Left cardiac atrium (tissue), 4 donors: Measurements from ENCODE around the gene CFAP53. TPM values are rescaled to one million over a fixed set of nuclear protein-coding genes. Genes with fewer than 3 reads are reported as not detected.

Experiments used
- ATAC-seq, 2 donors: fragments of 200-7000 bp; cut with Tn5 transposase; one replicate each; pipeline ENCODE4 v1.9.1; 2020; ENCODE audit warnings: mild to moderate bottlenecking in 2 of 2, moderate library complexity in 2 of 2
- DNase-seq: peaks from one replicate; pipeline ENCODE4 v3.0.0-alpha.2; 2020
- intact Hi-C, 2 donors: fragments of 100-400 bp; cut with DNase I; formaldehyde crosslinking; loops; one replicate each; pipeline versions ENCODE4 v1.14.1 to v1.15.1; 2022 to 2023
- total RNA-seq, 2 donors: library from RNA; stranded (reverse); fragmentation: NEBNext Ultra II Directional; extraction: Animal tissue kit (Norgen Biotek cat#: 25700); gene quantifications; one replicate each; pipeline ENCODE4 v1.2.1, GENCODE V29; 2021
- donor health status: DM: no; HTN: yes; CAD: no.
- donor health status: DM: no; HTN: yes; CAD: no; lungs with severe emphysema.
- donor health status: DM: yes; HTN: yes; CAD: no.
- donor health status: Dilated cardiomyopathy.

Gene CFAP53
- total RNA-seq, 2 donors from 2014 or later: 0.18 to 0.35 TPM

DNA sequence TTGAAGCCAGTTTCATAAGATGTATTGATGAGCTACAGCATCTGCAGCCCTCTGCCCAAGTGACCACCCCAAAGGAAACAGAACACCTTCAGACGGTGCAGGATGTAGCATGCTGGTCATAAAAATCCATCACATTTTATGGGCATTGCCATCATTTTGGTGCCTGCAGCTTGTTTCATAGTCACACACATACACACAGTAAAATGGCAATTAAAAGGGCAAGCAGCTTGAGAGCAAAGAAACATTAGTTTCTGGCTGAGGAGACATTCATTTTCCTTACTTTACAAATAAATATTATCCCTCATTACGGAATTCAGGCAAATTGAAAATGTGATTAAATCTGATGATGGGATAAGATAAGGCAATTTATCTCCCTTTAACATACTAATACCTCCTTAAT, 84.7 kb downstream of the CFAP53 start:
- intact Hi-C loops: loop anchor here in 1 of 2 donors (10.0 kb wide), 1 partner anchor 77 kb away; no protein-coding TSS in a partner anchor
- no peak for DNase-seq
- ATAC-seq: no peak

DNA sequence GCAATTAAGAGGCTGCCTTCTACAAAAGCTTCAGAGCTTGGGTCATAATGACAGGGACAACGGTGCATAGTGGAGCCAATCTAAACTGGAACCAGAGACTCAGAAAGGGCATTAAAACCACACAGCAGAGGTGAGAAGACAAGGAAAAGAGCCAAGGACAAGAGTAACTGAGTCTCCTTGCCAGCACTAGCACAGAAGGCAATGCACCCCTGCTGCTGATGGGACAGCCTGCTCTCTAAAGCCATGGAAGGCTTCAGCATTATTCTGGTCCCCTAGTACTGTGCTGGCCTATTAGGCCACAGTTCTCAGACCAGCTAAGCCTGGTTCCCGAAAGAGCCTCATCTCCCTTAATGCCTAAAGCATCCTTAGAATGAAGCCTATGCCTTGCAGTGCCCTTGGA, 86.8 kb downstream of the CFAP53 start:
- DNase-seq: no peak
- intact Hi-C loops: no loop called here

DNA sequence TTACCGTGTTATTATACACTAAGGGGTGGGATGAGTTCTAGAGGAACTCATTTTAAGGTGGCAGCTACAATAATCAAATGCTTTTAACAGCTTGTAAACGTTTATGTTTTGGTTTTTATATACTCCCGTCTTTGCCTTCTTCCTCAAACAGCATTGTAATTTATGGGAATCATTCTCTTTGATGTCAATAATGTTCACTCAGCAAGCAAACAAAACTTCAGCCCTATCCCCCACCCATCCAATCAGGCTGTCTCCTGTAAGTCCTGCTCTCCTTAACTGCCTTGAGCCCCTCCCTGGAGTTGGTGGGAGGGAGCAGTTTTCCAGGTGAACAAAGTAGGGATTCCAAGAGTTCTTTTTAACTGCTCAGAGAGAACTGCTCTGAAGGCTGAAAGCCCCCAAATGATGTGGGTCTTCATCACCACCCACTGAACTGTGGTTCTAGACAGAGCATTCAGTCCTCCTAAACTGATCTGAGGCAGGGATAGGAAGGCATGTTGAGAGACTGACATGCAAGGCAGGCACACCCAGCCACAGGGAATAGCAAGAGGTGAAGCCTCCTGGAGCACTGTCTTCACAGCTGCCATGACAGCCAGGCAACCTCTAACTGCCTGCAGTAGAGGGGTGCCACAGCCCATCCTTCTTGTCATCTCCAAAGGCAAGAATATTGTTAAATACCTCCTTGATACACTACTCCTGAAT, 88.9 kb downstream of the CFAP53 start:
- DNase-seq (no peak), ATAC-seq (no peak)
- intact Hi-C loops: no loop called here

More for the DNA sequence above, 86.8 kb downstream of the CFAP53 start:
- ATAC-seq: no peak

Other genes with a start within 250 kb of the CFAP53 start
- gene MYO5B, start 71.3 kb downstream of the CFAP53 start, total RNA-seq: 1 to 10 TPM; 4.6 to 7.2 TPM
- gene MBD1, start 15.0 kb upstream of the CFAP53 start, total RNA-seq: 10 to 100 TPM; 47.5 to 60.7 TPM
- 10 to 100 TPM; 33.6 to 37.1 TPM for gene CXXC1, start 21.2 kb upstream of the CFAP53 start, total RNA-seq
- gene SKA1, start 108.6 kb upstream of the CFAP53 start, total RNA-seq: under 1 TPM; 0.21 to 0.74 TPM